Measurements from ENCODE around the gene SLC6A19. TPM values are rescaled to one million over a fixed set of nuclear protein-coding genes. Genes with fewer than 3 reads are reported as not detected.

The SLC6A19 gene
- total and polyA plus RNA-seq, 2 of the 4 experiments (the other 2 are of a cell fraction) = not detected

GRCh38 chr5:1155191-1156032, 46.0 kb upstream of the SLC6A19 start:
- Histone ChIP-seq H3K9ac (ENCODE audit: low read depth, low read length) (no peak overlapping the region), H2BK5ac (ENCODE audit: low read depth, low read length, poor library complexity, severe bottlenecking) (no peak overlapping the region), H3K27me3 (ENCODE audit: control insufficient read depth, insufficient read depth, low read length) (peaks cover 65% of the 10 kb centered on the region), H3K9me1 (ENCODE audit: insufficient read depth, low read length) (no peaks in the 10 kb centered on the region; the same call in 1 of the 2 replicates), H3K18ac (ENCODE audit: low read depth, low read length) (no peak overlapping the region), H3K9me3 (ENCODE audit: control insufficient read depth, insufficient read depth, low read length) (peaks cover 6% of the 10 kb centered on the region; the same call in 1 of the 2 replicates), H2AFZ (replicated peaks; ENCODE audit: low read length, poor library complexity) (no peak overlapping the region), H3K36me3 (ENCODE audit: control insufficient read depth, insufficient read depth, low read length) (no peaks in the 10 kb centered on the region), H2AK5ac (ENCODE audit: low read depth, low read length) (no peak overlapping the region), H4K20me1 (ENCODE audit: insufficient read depth, low read length) (no peaks in the 10 kb centered on the region; the same call in 1 of the 2 replicates), H3K4me2 (ENCODE audit: low read depth, low read length) (no peak overlapping the region), H3K4ac (ENCODE audit: low read depth, low read length) (no peak overlapping the region), H3K4me1 (ENCODE audit: control insufficient read depth, insufficient read depth, low read length) (no peaks in the 10 kb centered on the region), H2BK15ac (ENCODE audit: low read depth, low read length) (no peak overlapping the region), H3K27ac (ENCODE audit: insufficient read depth, low read length) (no peak overlapping the region), H3K14ac (replicated peaks; ENCODE audit: low read depth, low read length) (no peak overlapping the region), H2AK9ac (replicated peaks; ENCODE audit: low read depth, low read length, poor library complexity) (no peak overlapping the region), H4K91ac (ENCODE audit: insufficient read depth, low read depth, low read length) (no peak overlapping the region), H4K5ac (ENCODE audit: low read depth, low read length) (no peak overlapping the region), H4K8ac (ENCODE audit: low read depth in 2 of 2, low read length in 2 of 2) (no peak overlapping the region), H3K4me3 (ENCODE audit: insufficient read depth, low read depth, low read length) (no peak overlapping the region), H3K23ac (ENCODE audit: low read depth, low read length) (no peak overlapping the region), H2BK120ac (ENCODE audit: low read depth, low read length) (no peak overlapping the region), H3K56ac (ENCODE audit: extremely low read depth, insufficient read depth, low read length) (no peak overlapping the region), H2BK20ac (ENCODE audit: low read depth, low read length) (no peak overlapping the region), H3K79me1 (ENCODE audit: low read depth in 1 of 2, low read length in 2 of 2) (no peaks in the 10 kb centered on the region)
- intact Hi-C loops (cut with micrococcal nuclease) (no loop called here), in situ Hi-C loops (cut with MboI; ENCODE audit: low sequenced_read_pairs) (no loop called here), dilution Hi-C loops (cut with HindIII; ENCODE audit: low sequenced_read_pairs, unreplicated experiment) (no loop called here)
- DNase-seq = no peak
- WGBS, 2 experiments (ENCODE audit: extremely low coverage in 2 of 2, insufficient read length in 1 of 2) = 6% methylated on average over 18 of the region's 98 CpGs; no CpG with 5 or more reads in 1 of the 2 experiments
- ATAC-seq (ENCODE audit: low read depth) = no peak
- POLR2A ChIA-PET (ENCODE audit: unreplicated experiment) = no interaction called here
- CTCF ChIA-PET = no interaction called here
- no TSS peak for BruUV-seq (replicated peaks)
- TF ChIP-seq RFX5 (IDR thresholded peaks at IDR 0.05; ENCODE audit: low read depth, low read length) = no peak
- no peak for TF ChIP-seq MXI1 (IDR thresholded peaks at IDR 0.05; ENCODE audit: borderline replicate concordance, low read depth, low read length)
- TF ChIP-seq FOS (IDR thresholded peaks at IDR 0.05; ENCODE audit: low read depth, low read length) = no peak
- no peak for TF ChIP-seq NFE2L2 (IDR thresholded peaks at IDR 0.05; ENCODE audit: low read depth, low read length)
- no peak for TF ChIP-seq MAZ (IDR thresholded peaks at IDR 0.05; ENCODE audit: borderline replicate concordance, low read depth, low read length)
- no peak for TF ChIP-seq RAD21 (IDR thresholded peaks at IDR 0.05; ENCODE audit: low read length)
- TF ChIP-seq, protein P1, sequence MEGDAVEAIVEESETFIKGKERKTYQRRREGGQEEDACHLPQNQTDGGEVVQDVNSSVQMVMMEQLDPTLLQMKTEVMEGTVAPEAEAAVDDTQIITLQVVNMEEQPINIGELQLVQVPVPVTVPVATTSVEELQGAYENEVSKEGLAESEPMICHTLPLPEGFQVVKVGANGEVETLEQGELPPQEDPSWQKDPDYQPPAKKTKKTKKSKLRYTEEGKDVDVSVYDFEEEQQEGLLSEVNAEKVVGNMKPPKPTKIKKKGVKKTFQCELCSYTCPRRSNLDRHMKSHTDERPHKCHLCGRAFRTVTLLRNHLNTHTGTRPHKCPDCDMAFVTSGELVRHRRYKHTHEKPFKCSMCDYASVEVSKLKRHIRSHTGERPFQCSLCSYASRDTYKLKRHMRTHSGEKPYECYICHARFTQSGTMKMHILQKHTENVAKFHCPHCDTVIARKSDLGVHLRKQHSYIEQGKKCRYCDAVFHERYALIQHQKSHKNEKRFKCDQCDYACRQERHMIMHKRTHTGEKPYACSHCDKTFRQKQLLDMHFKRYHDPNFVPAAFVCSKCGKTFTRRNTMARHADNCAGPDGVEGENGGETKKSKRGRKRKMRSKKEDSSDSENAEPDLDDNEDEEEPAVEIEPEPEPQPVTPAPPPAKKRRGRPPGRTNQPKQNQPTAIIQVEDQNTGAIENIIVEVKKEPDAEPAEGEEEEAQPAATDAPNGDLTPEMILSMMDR (conservative IDR thresholded peaks at IDR 0.05; ENCODE audit: low read depth, low read length) = no peak
- TF ChIP-seq, protein P2, sequence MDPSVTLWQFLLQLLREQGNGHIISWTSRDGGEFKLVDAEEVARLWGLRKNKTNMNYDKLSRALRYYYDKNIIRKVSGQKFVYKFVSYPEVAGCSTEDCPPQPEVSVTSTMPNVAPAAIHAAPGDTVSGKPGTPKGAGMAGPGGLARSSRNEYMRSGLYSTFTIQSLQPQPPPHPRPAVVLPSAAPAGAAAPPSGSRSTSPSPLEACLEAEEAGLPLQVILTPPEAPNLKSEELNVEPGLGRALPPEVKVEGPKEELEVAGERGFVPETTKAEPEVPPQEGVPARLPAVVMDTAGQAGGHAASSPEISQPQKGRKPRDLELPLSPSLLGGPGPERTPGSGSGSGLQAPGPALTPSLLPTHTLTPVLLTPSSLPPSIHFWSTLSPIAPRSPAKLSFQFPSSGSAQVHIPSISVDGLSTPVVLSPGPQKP (IDR thresholded peaks at IDR 0.05; ENCODE audit: borderline replicate concordance, low read depth, low read length) = no peak
- no peak for TF ChIP-seq CEBPB (IDR thresholded peaks at IDR 0.05; ENCODE audit: low read depth, low read length)

Data from IMR-90 (cell line).